Activated CD4-positive, alpha-beta T cell treated with anti-CD3 and anti-CD28 coated beads, Interleukin-2, amount 50 U/mL, for 4 hours (primary cell): ENCODE data around the gene ACTR3.
A peak's percentile ranks its signal among the peaks of the same experiment; 100 is the strongest.
"Not testable (repeated sequence)": the region's sequence is repeated elsewhere in the genome, so short reads cannot be mapped to it uniquely, and the experiment has no call there.

Experiments
- DNase-seq, 2 experiments: peaks; one replicate each; pipeline ENCODE4 v3.0.0-alpha.2; 2020

ACTR3 gene

GRCh38 chr2:113889471-113890252 is at the start of gene ACTR3:
TSS of gene ACTR3 (plus strand) at chr2:113890089. CDS start at chr2:113890280, 191 bp downstream.
- DNase-seq: peak; percentile 97 to 98

- no peak for DNase-seq
Measured at GRCh38 chr2:113840518-113840917, 49.4 kb upstream of the ACTR3 start.

GRCh38 chr2:113842919-113843736 is 46.8 kb upstream of the ACTR3 start:
- no peak for DNase-seq

GRCh38 chr2:113843737-113844050 is 46.2 kb upstream of the ACTR3 start:
- DNase-seq: not testable (repeated sequence)

- DNase-seq: no peak
Measured at GRCh38 chr2:113845261-113845660, 44.6 kb upstream of the ACTR3 start.

- not testable (repeated sequence) for DNase-seq
Measured at GRCh38 chr2:113845796-113846195, 44.1 kb upstream of the ACTR3 start.

GRCh38 chr2:113846429-113846828 is 43.5 kb upstream of the ACTR3 start:
- DNase-seq: no peak

GRCh38 chr2:113847144-113847543 is 42.7 kb upstream of the ACTR3 start:
- DNase-seq: no peak

GRCh38 chr2:113848758-113849415 is 41.0 kb upstream of the ACTR3 start:
- no peak for DNase-seq

GRCh38 chr2:113850687-113851086 is 39.2 kb upstream of the ACTR3 start:
- DNase-seq: no peak

GRCh38 chr2:113851640-113852039 is 38.2 kb upstream of the ACTR3 start:
- DNase-seq: no peak

- DNase-seq: no peak
Measured at GRCh38 chr2:113854208-113854607, 35.7 kb upstream of the ACTR3 start.

GRCh38 chr2:113854970-113855740 is 34.7 kb upstream of the ACTR3 start:
- DNase-seq: no peak

GRCh38 chr2:113857464-113857863 is 32.4 kb upstream of the ACTR3 start:
- DNase-seq: no peak

GRCh38 chr2:113858764-113859163 is 31.1 kb upstream of the ACTR3 start:
- no peak for DNase-seq

- DNase-seq: no peak
Measured at GRCh38 chr2:113861740-113862139, 28.1 kb upstream of the ACTR3 start.

GRCh38 chr2:113863144-113863543 is 26.7 kb upstream of the ACTR3 start:
- no peak for DNase-seq

- no peak for DNase-seq
Measured at GRCh38 chr2:113867571-113867970, 22.3 kb upstream of the ACTR3 start.

GRCh38 chr2:113869253-113869652 is 20.6 kb upstream of the ACTR3 start:
- DNase-seq: no peak

- no peak for DNase-seq
Measured at GRCh38 chr2:113872201-113872600, 17.7 kb upstream of the ACTR3 start.

GRCh38 chr2:113873867-113874266 is 16.0 kb upstream of the ACTR3 start:
- DNase-seq: no peak

GRCh38 chr2:113875135-113875534 is 14.8 kb upstream of the ACTR3 start:
- no peak for DNase-seq
